Stomach (tissue), 9 donors: ENCODE measurements around the gene RPL26. TPM values are rescaled to one million over a fixed set of nuclear protein-coding genes. Genes with fewer than 3 reads are reported as not detected.
A peak's percentile ranks its signal among the peaks of the same experiment; 100 is the strongest.

Experiments
- DNase-seq, 2 donors: peaks; one replicate each; pipeline versions ENCODE4 v3.0.0 to v3.0.0-alpha.2; 2013 to 2019
- H3K27ac ChIP-seq, 5 donors: fragments of 200-600 bp in 4 of 5; sonication (generic) in 4 of 5; one replicate each; pipeline ENCODE4 v1.5.1; 2013 to 2019; ENCODE audit warnings: mild to moderate bottlenecking in 1 of 5, moderate library complexity in 1 of 5
- H3K27me3 ChIP-seq, 3 donors: fragments of 200-600 bp; sonication (generic); one replicate each; pipeline ENCODE4 v1.5.1; 2017 to 2019; ENCODE audit warnings: mixed run types in 1 of 3
- H3K36me3 ChIP-seq, 4 donors: fragments of 200-600 bp; sonication (generic); 1 replicate in 3 of 4; 2 replicates in 1 of 4; pipeline ENCODE4 v1.5.1; 2016 to 2019
- H3K4me1 ChIP-seq, 4 donors: fragments of 200-600 bp; sonication (generic); one replicate each; pipeline ENCODE4 v1.5.1; 2016 to 2019
- H3K4me3 ChIP-seq, 4 donors: fragments of 200-600 bp; sonication (generic) in 3 of 4; one replicate each; pipeline ENCODE4 v1.5.1; 2016 to 2019; ENCODE audit warnings: mild to moderate bottlenecking in 1 of 4
- H3K9me3 ChIP-seq, 4 donors: fragments of 200-600 bp; sonication (generic); one replicate each; pipeline ENCODE4 v1.5.1; 2016 to 2019
- EP300 ChIP-seq: sonication (generic); formaldehyde crosslinking; IDR thresholded peaks from one replicate; pipeline ENCODE4 v1.6.1; 2017; ENCODE audit warnings: antibody characterized with exemption
- POLR2A ChIP-seq, 4 donors: fragments of 450-650 bp; IDR thresholded peaks; one replicate each; pipeline ENCODE4 v1.6.1; 2016; ENCODE audit warnings: antibody characterized with exemption in 4 of 4, control low read depth in 2 of 4, mild to moderate bottlenecking in 1 of 4, moderate library complexity in 1 of 4
- POLR2AphosphoS5 ChIP-seq, 3 donors: sonication (generic); formaldehyde crosslinking; IDR thresholded peaks; one replicate each; pipeline ENCODE4 v1.6.1; 2016; ENCODE audit warnings: antibody characterized with exemption in 3 of 3
- WGBS, 5 donors: extraction: QIAGEN DNeasy Blood & Tissue Kit in 3 of 5; methylation state at CpG; one replicate each; pipeline versions ENCODE4 v1.1.5 to v1.1.7; 2013 to 2018; 5-methylcytosine and 5-hydroxymethylcytosine counted together
- intact Hi-C: fragments of 100-400 bp; cut with DNase I; formaldehyde crosslinking; loops from one replicate; pipeline ENCODE4 v1.15.1; 2023; ENCODE audit warnings: low total_unique reads
- polyA plus RNA-seq, 3 donors: library from polyadenylated mRNA; stranded (reverse); fragments of 200-250 nt; gene quantifications; one replicate each; pipeline ENCODE4 v1.2.3, GENCODE V29; 2013
- total RNA-seq, 5 donors: library from RNA; depleted of rRNA; stranded (reverse); fragments of >200 nt; gene quantifications; one replicate each; pipeline versions ENCODE4 v1.1.0 to v1.2.3, GENCODE V29; 2014 to 2016
- TF ChIP-seq, protein P1 (sequence below), 7 experiments: fragments of 450-650 bp in 4 of 7; fragments of 200-600 bp in 3 of 7; sonication (generic) in 3 of 7; IDR thresholded peaks; one replicate each; pipeline ENCODE4 v1.5.1; 2016 to 2019; ENCODE audit warnings: antibody characterized with exemption in 7 of 7, control low read depth in 2 of 7, mild to moderate bottlenecking in 1 of 7
- donor health status: healthy with polysubstance abuse.
- donor health status: Bipolar disorder and iron deficiency.
- donor health status: healthy.

The RPL26 gene
- total and polyA plus RNA-seq, 8 donors = 506 to 5,414 (median 3,474) TPM

DNA sequence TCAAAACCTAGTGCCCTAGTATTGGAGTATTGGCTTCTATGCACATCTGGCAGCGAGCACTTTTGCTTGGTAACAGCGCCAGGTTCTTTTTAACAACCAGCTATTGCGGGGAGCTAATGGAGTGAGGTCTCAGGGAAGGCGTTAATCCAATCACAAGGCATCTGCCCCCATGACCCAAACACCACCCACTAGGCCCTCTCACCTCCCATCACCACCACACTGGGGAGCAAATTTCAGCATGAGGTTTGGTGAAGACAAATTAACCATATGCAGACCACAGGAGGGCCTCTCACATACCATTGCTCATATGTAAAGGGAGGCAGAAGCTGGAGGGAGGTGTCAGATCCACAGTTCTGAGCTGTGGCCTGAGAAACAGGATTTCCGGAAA, 44.2 kb downstream of the RPL26 start:
- Histone ChIP-seq H3K9me3 (no peaks in the 10 kb centered on the region), H3K27ac (no peak overlapping the region), H3K36me3 (no peaks in the 10 kb centered on the region), H3K4me3 (no peak overlapping the region), H3K4me1 (peaks cover 0 to 5% (median 0%) of the 10 kb centered on the region in 4 donors), H3K27me3 (no peaks in the 10 kb centered on the region)
- intact Hi-C loops = no loop called here
- 74 to 91% (median 87%) methylated on average over 4 to 5 of the region's 5 CpGs for WGBS, 5 donors
- TF ChIP-seq POLR2A (IDR thresholded peaks at IDR 0.05) (no peak), EP300 (no peak), POLR2AphosphoS5 (IDR thresholded peaks at IDR 0.05) (no peak)
- TF ChIP-seq, protein P1, sequence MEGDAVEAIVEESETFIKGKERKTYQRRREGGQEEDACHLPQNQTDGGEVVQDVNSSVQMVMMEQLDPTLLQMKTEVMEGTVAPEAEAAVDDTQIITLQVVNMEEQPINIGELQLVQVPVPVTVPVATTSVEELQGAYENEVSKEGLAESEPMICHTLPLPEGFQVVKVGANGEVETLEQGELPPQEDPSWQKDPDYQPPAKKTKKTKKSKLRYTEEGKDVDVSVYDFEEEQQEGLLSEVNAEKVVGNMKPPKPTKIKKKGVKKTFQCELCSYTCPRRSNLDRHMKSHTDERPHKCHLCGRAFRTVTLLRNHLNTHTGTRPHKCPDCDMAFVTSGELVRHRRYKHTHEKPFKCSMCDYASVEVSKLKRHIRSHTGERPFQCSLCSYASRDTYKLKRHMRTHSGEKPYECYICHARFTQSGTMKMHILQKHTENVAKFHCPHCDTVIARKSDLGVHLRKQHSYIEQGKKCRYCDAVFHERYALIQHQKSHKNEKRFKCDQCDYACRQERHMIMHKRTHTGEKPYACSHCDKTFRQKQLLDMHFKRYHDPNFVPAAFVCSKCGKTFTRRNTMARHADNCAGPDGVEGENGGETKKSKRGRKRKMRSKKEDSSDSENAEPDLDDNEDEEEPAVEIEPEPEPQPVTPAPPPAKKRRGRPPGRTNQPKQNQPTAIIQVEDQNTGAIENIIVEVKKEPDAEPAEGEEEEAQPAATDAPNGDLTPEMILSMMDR (IDR thresholded peaks at IDR 0.05) = no peak
- no peak for DNase-seq

DNA sequence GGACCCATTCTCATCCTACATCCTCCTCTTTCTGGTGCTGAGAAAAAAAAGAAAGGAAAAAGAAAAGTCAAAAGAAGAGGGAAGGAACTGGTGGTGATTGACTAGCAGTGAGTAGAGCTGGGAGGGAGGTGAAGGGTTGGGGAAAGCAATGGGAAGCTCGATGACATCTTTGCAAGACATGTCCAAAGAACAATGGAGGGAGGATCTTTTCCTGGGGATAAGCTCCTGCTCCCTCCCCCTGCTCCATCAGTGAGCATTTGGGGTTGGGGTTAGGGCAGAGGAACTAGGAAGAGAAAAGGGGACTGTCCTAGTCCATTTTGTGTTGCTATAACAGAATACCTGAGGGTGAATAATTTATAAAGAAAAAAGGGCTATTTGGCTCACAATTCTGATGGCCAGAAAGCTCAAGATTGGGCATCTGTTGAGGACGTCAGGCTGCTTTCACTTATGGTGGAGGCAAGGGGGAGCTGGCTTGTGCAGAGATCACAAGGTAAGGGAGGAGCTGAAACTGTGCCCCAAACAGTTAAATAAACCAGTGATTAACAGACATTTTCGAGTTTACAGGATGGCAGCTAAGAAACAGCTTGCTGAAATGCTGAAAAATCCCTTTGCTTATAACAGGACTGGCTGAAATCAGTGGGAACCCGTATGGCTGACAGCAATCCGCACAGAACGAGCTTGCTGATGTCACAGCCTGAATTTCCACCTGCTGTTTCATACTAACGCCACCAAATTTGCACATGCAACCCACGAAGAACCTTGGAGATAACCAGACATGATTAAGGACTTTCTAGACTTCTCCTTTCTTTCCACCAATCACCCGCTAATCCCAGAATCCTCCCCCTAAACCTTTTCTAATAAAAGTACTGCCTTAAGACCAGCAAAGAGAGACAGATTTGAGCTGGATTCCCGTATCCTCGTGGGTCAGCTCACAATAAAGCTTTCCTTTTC, 44.9 kb downstream of the RPL26 start:
- Histone ChIP-seq H3K36me3 (no peaks in the 10 kb centered on the region), H3K27me3 (no peaks in the 10 kb centered on the region), H3K27ac (no peak overlapping the region), H3K4me1 (peaks cover 0 to 5% (median 0%) of the 10 kb centered on the region in 4 donors), H3K4me3 (peak overlapping the region in 1 of 4 donors; percentile 2), H3K9me3 (no peaks in the 10 kb centered on the region)
- TF ChIP-seq EP300 = no peak
- no peak for TF ChIP-seq POLR2AphosphoS5 (IDR thresholded peaks at IDR 0.05)
- TF ChIP-seq, protein P1 (IDR thresholded peaks at IDR 0.05) = no peak
- no peak for TF ChIP-seq POLR2A (IDR thresholded peaks at IDR 0.05)
- peak in 1 of 2 donors; percentile 32 for DNase-seq
- WGBS, 5 donors = 28 to 47% (median 44%) methylated on average over 11 of the region's 11 CpGs
- intact Hi-C loops = no loop called here

DNA sequence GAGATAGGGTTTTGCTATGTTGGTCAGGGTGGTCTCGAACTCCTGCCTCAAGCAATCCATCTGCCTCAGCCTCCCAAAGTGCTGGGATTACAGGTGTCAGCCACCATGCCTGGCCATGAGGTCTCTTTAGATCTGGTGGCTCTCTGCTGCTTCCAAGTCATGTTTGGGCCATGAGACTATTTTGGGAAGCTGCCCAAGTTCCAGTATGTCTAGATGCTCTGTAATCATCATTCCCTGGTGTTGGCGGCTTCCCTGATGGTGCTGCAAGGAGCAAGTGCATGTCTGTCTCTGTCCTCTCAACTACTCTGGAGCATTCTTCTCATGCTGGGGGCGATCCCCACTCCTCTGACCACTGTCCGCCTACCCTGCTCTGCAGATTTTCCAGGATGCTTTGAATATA, 49.7 kb downstream of the RPL26 start:
- intact Hi-C loops = no loop called here
- TF ChIP-seq POLR2AphosphoS5 (IDR thresholded peaks at IDR 0.05) = no peak
- no peak for TF ChIP-seq EP300
- TF ChIP-seq, protein P1 (IDR thresholded peaks at IDR 0.05) = no peak
- Histone ChIP-seq H3K36me3 (no peaks in the 10 kb centered on the region), H3K4me3 (no peak overlapping the region), H3K9me3 (no peaks in the 10 kb centered on the region), H3K27ac (no peak overlapping the region), H3K27me3 (no peaks in the 10 kb centered on the region), H3K4me1 (peaks cover 0 to 5% (median 0%) of the 10 kb centered on the region in 4 donors)
- WGBS, 5 donors = 88 to 95% (median 92%) methylated on average over 4 of the region's 4 CpGs
- DNase-seq = no peak

DNA sequence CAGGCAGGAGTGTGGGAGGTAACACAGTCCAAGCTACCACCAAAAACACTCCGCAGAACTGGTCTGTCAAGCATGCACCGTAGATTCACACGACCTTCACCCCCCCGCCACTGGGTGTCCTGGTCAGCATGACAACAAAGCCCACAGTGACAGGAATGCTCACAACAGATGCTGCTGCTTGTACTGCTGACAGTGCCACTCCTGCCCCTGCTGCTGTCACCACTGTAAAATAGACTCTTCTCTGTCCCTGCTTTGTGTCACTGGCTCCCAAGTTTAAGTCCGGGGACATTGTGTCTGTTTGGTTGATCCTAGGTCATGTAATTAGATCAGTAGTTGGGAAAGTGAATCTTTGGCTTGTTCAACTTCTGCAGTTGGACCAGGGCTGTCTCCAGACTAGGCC, 50.3 kb downstream of the RPL26 start:
- Histone ChIP-seq H3K36me3 (no peaks in the 10 kb centered on the region), H3K9me3 (no peaks in the 10 kb centered on the region), H3K27me3 (peaks cover 0 to 5% (median 0%) of the 10 kb centered on the region in 3 donors), H3K27ac (no peak overlapping the region), H3K4me1 (no peaks in the 10 kb centered on the region), H3K4me3 (no peak overlapping the region)
- TF ChIP-seq POLR2A (IDR thresholded peaks at IDR 0.05) = no peak
- TF ChIP-seq, protein P1 (IDR thresholded peaks at IDR 0.05) = no peak
- TF ChIP-seq POLR2AphosphoS5 (IDR thresholded peaks at IDR 0.05) = no peak
- no peak for TF ChIP-seq EP300
- DNase-seq = peak in 1 of 2 donors; percentile 48
- 45 to 64% (median 54%) methylated on average over 5 of the region's 5 CpGs for WGBS, 5 donors
- intact Hi-C loops = no loop called here
